ENCODE data around the gene POU3F1.

The POU3F1 gene

GRCh38 chr1:38082769-38083263, 36.2 kb upstream of the POU3F1 start:
- ChIA-PET CTCF (interaction anchor here (0.6 to 0.7 kb wide), 3 partner anchors 11 to 26 kb away, joined by 3 to 6 read pairs (median 5); no protein-coding TSS in a partner anchor), POLR2A (no interaction called here)
- no peak overlapping the region for H3K27ac ChIP-seq (ENCODE audit: extremely low read depth, low read depth, low read length)
- no peaks in the 10 kb centered on the region for H3K4me1 ChIP-seq (ENCODE audit: control insufficient read depth, insufficient read depth, low read length)
- no peaks in the 10 kb centered on the region for H3K9me3 ChIP-seq (ENCODE audit: control insufficient read depth, insufficient read depth, low read depth, low read length)
- H3K4me3 ChIP-seq (ENCODE audit: low read depth, low read length), result no peak overlapping the region
- TF ChIP-seq ZNF211 (tag by site-specific recombination; IDR thresholded peaks at IDR 0.05; ENCODE audit: low read depth) (no peak), ZNF341 (tag by site-specific recombination; IDR thresholded peaks at IDR 0.05; ENCODE audit: low read depth) (no peak)
- no peaks in the 10 kb centered on the region for H3K36me3 ChIP-seq (ENCODE audit: control insufficient read depth in 2 of 2, insufficient read depth in 1 of 2, low read length in 2 of 2)

GRCh38 chr1:38079019-38079418, 32.4 kb upstream of the POU3F1 start:
- no peak for TF ChIP-seq GLIS1 (tag by site-specific recombination; IDR thresholded peaks at IDR 0.05)
- no peak for TF ChIP-seq ZNF133 (tag by site-specific recombination; IDR thresholded peaks at IDR 0.05)
- TF ChIP-seq BCL6B (tag by site-specific recombination; IDR thresholded peaks at IDR 0.05), result no peak
- no peak for TF ChIP-seq MEIS1 (CRISPR knock-in tag; IDR thresholded peaks at IDR 0.05; ENCODE audit: borderline replicate concordance)
- no peak for TF ChIP-seq HOXA7 (CRISPR knock-in tag; IDR thresholded peaks at IDR 0.05; ENCODE audit: borderline replicate concordance)
- no peak for TF ChIP-seq ZNF449 (tag by site-specific recombination; IDR thresholded peaks at IDR 0.05)
- no peak for TF ChIP-seq ZNF341 (tag by site-specific recombination; IDR thresholded peaks at IDR 0.05; ENCODE audit: low read depth)
- no peak for TF ChIP-seq ZNF416 (tag by site-specific recombination; IDR thresholded peaks at IDR 0.05)
- TF ChIP-seq ZIC2 (tag by site-specific recombination; IDR thresholded peaks at IDR 0.05), result no peak
- no peak for TF ChIP-seq ZNF548 (tag by site-specific recombination; IDR thresholded peaks at IDR 0.05)
- no peak for TF ChIP-seq ZBTB20 (tag by site-specific recombination; IDR thresholded peaks at IDR 0.05)
- TF ChIP-seq ZNF580 (tag by site-specific recombination; IDR thresholded peaks at IDR 0.05), result no peak
- TF ChIP-seq ZNF560 (tag by site-specific recombination; IDR thresholded peaks at IDR 0.05; ENCODE audit: borderline replicate concordance), result no peak
- no peak for TF ChIP-seq ZNF529 (tag by site-specific recombination; IDR thresholded peaks at IDR 0.05; ENCODE audit: insufficient replicate concordance)
- no peak for TF ChIP-seq HOXD13 (CRISPR knock-in tag; IDR thresholded peaks at IDR 0.05; ENCODE audit: borderline replicate concordance)
- TF ChIP-seq, protein P1, sequence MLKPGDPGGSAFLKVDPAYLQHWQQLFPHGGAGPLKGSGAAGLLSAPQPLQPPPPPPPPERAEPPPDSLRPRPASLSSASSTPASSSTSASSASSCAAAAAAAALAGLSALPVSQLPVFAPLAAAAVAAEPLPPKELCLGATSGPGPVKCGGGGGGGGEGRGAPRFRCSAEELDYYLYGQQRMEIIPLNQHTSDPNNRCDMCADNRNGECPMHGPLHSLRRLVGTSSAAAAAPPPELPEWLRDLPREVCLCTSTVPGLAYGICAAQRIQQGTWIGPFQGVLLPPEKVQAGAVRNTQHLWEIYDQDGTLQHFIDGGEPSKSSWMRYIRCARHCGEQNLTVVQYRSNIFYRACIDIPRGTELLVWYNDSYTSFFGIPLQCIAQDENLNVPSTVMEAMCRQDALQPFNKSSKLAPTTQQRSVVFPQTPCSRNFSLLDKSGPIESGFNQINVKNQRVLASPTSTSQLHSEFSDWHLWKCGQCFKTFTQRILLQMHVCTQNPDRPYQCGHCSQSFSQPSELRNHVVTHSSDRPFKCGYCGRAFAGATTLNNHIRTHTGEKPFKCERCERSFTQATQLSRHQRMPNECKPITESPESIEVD (tag by site-specific recombination; IDR thresholded peaks at IDR 0.05), result no peak
- no peak for TF ChIP-seq GFI1B (tag by site-specific recombination; IDR thresholded peaks at IDR 0.05)
- no peak for TF ChIP-seq ZNF184 (tag by site-specific recombination; IDR thresholded peaks at IDR 0.05)
- no peak for TF ChIP-seq ZBTB21 (tag by site-specific recombination; IDR thresholded peaks at IDR 0.05)
- no peaks in the 10 kb centered on the region for H3K4me1 ChIP-seq (ENCODE audit: control insufficient read depth, insufficient read depth, low read length)
- ChIA-PET POLR2A (no interaction called here), CTCF (interaction anchor here (0.7 kb wide), 1 partner anchor 9 kb away, joined by 3 read pairs; no protein-coding TSS in a partner anchor)
- H3K4me3 ChIP-seq (ENCODE audit: low read depth, low read length), result no peak overlapping the region
- no peaks in the 10 kb centered on the region for H3K9me3 ChIP-seq (ENCODE audit: control insufficient read depth, insufficient read depth, low read depth, low read length)
- H3K36me3 ChIP-seq (ENCODE audit: control insufficient read depth in 2 of 2, insufficient read depth in 1 of 2, low read length in 2 of 2), result no peaks in the 10 kb centered on the region
- no peak overlapping the region for H3K27ac ChIP-seq (ENCODE audit: extremely low read depth, low read depth, low read length)
